HG02943 (cell line): ENCODE measurements around the gene CHTF18.
"Not testable (repeated sequence)": the region's sequence is repeated elsewhere in the genome, so short reads cannot be mapped to it uniquely, and the experiment has no call there.

Experiments used
- ATAC-seq: cut with Tn5 transposase; IDR thresholded peaks from one replicate; pipeline ENCODE4 v1.9.1; 2021; ENCODE audit warnings: mild to moderate bottlenecking, low read depth, moderate library complexity; ENCODE audit not compliant: unreplicated experiment

The CHTF18 gene

DNA sequence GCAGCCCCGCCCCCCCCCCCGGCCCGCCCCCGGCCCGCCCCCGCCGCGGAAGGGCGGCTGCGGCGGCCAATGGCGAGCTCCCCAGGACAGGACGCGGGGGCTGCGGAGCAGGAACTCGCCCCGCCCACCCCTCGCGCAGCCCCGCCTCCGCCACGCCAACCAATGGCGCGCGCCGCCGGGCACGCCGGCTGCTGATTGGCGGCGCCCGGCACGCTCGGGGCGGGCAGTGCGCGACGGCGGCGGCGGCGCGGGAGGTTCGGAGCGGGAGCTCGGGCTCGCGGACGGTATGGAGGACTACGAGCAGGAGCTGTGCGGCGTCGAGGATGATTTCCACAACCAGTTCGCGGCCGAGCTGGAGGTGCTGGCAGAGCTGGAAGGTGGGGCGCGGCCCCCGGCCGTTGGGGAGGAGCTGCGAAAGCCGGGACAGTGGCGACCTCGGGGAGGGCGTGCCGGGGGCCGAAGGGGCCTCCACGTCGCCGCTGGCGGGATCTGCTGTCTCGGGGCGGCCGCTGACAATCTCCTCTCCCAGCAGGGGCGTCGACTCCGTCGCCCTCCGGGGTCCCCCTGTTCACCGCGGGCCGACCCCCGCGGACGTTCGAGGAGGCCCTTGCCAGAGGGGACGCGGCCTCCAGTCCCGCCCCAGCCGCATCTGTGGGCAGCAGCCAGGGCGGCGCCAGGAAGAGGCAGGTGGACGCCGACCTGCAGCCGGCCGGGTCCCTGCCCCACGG lies at the start of gene CHTF18:
TSS of gene CHTF18 (plus strand) at position 222 of the 728 bp plus-strand sequence. CDS start at position 287, 65 bp downstream.
- peak; percentile 65 for ATAC-seq

DNA sequence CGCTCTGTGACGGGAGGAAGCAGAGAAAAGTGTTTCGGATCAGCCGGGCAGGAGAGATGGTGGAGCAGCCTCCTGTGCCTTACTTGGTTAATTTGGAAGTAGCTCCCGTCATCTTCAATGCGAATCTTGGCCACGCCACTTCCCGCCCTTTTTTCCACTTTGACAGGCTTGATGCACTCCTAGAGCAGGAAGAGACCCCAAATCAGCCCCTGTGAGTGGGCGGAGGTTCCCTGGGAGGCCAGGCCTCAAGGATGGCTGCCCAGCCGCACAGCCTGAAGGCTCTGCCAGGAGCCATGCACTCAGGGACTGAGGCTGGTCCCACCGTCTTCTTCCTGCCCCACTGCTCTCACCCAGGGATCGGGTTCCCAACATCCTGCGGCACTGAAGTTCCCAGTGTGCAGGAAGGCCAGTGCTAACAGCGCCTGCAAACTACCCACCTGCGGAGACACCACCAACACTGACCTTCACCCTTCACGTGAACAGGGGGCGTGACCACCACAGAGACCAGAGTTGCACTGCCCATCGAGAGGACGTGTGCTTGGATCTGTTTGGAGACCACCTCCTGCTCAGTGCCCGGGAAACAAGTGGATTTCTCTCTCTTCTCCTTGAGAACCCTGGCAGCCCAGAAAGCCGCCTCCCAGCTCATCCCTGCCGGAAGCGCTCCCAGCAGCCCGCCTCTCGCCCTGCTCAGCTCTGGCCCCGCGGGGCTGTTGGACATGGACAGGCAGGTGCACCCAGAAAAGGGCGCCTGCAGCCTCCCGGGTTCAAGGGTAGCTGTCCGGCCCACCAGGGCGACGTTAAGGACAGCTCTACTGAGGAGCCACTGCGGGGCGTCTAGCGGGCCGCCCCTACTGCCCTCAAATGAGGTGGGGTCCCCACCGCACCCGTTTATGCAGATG lies 48.6 kb upstream of the CHTF18 start:
- no peak for ATAC-seq

GRCh38 chr16:740459-740763 lies 48.0 kb upstream of the CHTF18 start:
- ATAC-seq: no peak

DNA sequence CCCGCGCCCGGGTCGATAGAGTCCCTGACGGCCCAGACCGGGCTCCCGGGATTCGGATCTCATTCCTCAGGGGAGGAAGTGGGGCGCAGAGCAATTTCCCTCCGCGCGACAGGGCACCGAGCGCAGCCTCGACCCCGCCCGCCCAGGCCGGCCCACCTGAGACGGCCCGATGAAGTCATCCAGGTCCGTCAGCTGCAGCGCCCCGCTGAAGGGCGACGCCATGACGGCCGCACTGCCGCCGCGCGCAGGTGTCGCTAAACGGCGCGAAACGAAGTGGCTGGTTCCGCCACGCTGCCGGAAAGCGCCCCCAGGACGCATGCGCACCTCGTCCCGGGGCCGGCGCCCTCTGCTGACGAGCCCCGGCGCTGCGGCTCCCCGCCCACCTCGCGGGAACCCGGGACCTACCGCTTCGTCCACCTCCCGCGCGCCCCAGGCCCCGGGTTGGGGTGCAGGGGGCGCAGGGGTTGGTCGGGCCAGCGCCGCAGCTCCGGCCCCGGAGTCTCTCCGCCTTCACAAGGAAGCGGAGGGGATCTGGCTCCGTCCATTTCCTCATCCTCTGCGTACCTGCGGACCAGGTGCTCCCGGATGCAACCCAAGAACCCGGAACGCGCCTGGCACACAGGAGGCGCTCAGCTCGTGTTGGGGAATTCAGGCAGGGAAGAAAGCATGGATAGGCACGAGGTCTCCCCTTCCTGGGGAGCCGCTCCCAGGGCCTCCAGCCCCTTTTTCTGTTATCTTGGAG lies 47.5 kb upstream of the CHTF18 start, which contains the start of gene CIAO3:
TSS of gene CIAO3 (minus strand) at position 234 of the 742 bp plus-strand sequence. CDS start at position 222, 12 bp downstream.
- ATAC-seq: peak; percentile 75

GRCh38 chr16:741986-742629 lies 46.3 kb upstream of the CHTF18 start:
- no peak for ATAC-seq

DNA sequence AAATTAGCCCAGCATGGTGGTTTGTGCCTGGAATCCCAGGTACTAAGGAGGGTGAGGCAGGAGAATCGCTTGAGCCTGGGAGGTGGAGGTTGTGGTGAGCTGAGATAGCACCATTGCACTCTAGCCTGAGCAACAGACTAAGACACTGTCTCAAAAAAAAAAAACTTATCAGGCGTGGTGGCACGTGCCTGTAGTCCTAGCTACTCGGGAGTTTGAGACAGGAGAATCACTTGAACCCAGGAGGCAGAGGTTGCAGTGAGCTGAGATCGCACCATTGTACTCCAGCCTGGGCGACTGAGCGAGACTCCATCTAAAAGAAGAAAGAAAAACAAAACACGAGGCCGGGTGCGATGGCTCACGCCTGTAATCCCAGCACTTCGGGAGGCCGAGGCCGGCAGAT lies 45.5 kb upstream of the CHTF18 start:
- ATAC-seq: not testable (repeated sequence)

GRCh38 chr16:743794-744500 lies 44.5 kb upstream of the CHTF18 start:
- no peak for ATAC-seq

GRCh38 chr16:745739-746138 lies 42.7 kb upstream of the CHTF18 start:
- ATAC-seq: no peak

DNA sequence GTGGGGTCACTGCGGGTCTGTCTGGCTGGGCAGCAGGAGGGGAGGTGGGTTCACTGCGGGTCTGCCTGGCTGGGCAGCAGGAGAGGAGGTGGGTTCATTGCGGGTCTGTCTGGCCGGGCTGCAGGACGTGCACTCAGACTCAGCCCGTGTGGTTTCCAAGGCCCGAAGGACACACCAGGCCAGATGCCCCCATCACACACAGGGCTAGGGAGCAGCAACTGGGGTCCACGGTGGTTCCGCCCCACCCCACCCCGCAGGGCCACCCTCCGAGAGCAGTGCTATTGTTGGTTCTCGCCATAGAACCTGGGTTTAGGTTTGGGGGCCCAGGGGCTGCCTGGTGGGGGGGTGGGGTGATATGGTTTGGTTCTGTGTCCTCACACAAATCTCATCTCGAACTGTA lies 41.8 kb upstream of the CHTF18 start:
- no peak for ATAC-seq

- ATAC-seq: no peak
Observed at GRCh38 chr16:747978-748746, 40.3 kb upstream of the CHTF18 start.

DNA sequence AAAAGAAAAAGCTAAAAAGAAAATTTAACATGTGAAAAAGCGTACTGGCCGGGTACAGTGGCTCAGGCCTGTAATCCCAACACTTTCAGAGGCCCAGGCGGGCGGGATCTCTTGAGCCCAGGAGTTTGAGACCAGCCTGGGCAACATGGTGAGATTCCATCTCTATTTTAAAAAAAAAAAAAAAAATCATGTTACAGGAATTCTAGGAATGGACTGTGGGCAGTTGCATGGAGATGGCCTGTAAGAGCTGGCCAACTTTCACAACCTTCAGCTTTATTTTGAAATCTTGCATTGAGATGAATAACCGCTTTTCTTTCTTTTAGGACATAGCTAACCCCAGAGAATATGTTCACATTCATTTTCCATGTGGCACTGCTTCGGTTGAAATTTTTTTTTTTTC lies 39.4 kb upstream of the CHTF18 start:
- ATAC-seq: no peak

DNA sequence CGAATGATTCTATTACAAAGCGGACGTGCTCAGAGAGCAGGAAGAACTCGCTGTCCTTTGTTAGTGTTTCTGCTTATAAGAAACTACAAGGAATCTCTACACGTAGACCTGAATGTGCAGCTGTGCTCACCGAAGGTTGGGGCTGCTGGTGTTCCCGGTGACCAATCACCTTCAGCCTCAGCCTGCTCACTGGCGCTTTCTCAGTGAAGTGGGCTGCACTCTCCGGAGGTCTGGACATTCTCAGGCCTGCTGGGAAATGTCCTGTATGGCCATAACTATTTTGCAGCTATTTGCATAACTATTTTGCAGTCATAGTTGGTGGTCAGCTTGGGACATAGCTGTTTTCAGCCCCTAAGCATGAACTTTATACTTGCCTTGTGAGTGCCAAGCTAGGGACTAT lies 37.9 kb upstream of the CHTF18 start:
- ATAC-seq: no peak

DNA sequence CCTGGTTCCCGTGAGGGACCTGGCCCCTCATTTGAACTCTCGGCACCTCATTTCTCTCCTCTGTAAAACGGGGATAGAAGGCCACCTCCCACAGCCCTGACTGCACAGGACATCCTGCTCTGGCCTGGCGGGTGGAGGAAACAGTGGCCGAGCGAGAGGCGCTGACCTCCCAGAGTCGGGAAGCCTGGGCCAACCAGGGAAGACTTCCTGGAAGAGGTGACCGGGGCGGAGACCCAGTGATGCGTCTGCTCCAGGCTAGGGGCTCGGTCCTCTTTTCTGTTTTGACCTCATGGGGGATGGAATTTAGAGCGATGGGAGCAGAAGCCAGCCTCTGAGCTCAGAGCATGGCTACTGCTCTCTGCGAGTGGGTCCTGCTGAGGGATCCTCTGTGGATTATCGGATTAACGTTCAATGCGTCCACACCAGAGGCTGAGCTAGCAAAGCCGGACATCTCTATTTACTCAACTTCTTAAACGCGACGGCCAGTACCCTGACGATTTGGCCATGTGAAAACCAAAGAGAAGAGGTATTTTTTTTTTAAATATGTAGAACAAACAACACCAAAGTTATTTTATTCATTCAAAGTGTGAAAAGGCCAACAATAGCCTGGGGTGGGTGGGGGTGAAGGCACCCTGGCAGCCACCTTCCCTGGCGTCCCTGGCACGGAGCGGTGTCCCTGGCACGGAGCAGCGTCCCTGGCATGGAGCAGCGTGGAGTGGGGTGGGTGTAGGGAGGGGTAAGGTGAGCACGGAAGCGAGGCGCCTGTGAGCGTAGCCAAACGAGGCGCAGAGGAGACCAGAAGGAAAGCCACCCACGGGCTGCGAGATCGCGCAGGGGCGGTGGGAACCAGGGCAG lies 37.0 kb upstream of the CHTF18 start:
- no peak for ATAC-seq

DNA sequence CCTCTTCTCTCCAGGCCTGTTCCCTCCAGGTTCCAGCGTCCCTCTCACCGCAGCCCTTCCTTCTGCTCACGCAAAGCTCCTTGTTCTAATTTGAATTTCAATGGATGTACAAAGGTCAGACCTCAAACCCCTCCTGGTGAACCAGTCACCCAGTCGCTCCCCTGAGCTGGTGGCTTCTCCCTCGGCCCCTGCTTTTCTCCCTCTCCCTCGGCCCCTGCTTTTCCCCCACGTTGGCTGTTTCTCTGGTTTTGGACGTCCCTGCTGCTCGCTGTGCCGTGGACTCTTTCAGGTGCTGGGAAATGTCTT lies 36.5 kb upstream of the CHTF18 start:
- no peak for ATAC-seq

DNA sequence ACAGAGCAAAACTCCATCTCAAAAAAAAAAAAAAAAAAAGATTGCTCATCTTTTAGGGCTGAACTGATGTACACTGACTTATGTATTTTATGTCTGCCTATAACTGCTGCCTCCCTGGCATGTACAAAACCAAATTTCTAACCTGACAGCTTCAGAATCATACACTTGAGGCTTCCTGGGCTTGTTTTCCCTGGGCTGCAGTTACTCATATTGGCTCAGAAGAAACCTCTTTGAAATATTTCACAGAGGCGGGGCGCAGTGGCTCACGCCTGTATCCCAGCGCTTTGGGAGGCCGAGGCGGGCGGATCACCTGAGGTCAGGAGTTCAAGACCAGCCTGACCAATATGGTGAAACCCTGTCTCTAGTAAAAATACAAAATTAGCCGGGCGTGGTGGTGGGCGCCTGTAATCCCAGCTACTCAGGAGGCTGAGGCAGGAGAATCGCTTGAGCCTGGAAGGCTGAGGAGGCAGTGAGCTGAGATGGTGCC lies 34.3 kb upstream of the CHTF18 start:
- ATAC-seq: not testable (repeated sequence)

DNA sequence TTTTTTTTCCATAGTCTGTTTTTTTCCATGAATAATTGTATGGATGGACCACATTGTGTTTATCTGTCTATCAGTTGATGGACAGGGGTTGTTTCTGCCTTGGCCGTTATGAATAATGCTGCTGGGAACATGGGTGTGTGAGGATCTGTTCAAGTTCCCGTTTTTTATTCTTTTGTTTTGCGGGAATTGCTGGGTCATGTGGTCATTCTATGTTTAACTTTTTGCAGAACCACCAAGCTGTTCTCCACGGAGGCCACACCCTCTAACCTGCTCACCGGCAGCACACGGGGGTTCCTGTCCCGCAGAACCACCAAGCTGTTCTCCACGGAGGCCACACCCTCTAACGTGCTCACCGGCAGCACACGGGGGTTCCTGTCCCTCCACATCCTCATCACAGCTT lies 33.8 kb upstream of the CHTF18 start:
- no peak for ATAC-seq

DNA sequence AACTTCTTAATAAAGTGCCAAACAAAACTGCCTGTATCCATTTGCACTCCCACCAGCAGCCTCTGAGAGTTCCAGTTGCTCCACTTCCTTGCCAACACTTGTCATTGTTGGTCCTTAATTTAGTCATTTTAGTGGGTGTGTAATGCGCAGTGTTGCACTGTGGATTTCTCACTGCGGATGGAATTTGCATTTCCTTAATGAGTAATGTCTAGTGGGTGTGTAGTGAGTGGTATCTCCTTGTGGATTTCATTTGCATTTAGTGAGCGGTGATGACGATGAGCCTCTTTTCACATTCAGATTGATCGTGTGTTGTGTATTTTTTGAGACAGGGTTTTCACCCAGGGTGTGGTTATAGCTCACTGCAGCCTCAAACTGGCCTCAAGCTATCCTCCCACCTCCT lies 32.0 kb upstream of the CHTF18 start:
- ATAC-seq: no peak
